GM18873 (cell line): ENCODE measurements around the gene MRM2.

ENCODE experiments used
- ATAC-seq: cut with Tn5 transposase; IDR thresholded peaks from one replicate; pipeline ENCODE4 v1.9.1; 2021; ENCODE audit warnings: mild to moderate bottlenecking, moderate library complexity, moderate number of reproducible peaks; ENCODE audit not compliant: unreplicated experiment, low FRiP score

MRM2 gene

GRCh38 chr7:2193575-2194305 is 48.3 kb downstream of the MRM2 start:
- no peak for ATAC-seq

GRCh38 chr7:2192831-2193534 is 49.0 kb downstream of the MRM2 start:
- ATAC-seq, result no peak

- ATAC-seq, result no peak
Measured at GRCh38 chr7:2191016-2191415, 51.0 kb downstream of the MRM2 start.

GRCh38 chr7:2190531-2190930 is 51.5 kb downstream of the MRM2 start:
- ATAC-seq, result no peak

- ATAC-seq, result no peak
Measured at GRCh38 chr7:2186166-2186565, 55.8 kb downstream of the MRM2 start.

- ATAC-seq, result no peak
Measured at GRCh38 chr7:2185715-2186114, 56.3 kb downstream of the MRM2 start.
